Stimulated activated CD8-positive, alpha-beta memory T cell treated with anti-CD3 and anti-CD28 coated beads, Interleukin-4, amount 100 ng/mL, for 4 hours (primary cell): ENCODE data around the gene WSCD2.

Source experiments
- DNase-seq, 2 donors: peaks; one replicate each; pipeline ENCODE4 v3.0.0-alpha.2; 2020; ENCODE audit warnings: low read depth in 2 of 2, low spot score in 1 of 2

Gene WSCD2

DNA sequence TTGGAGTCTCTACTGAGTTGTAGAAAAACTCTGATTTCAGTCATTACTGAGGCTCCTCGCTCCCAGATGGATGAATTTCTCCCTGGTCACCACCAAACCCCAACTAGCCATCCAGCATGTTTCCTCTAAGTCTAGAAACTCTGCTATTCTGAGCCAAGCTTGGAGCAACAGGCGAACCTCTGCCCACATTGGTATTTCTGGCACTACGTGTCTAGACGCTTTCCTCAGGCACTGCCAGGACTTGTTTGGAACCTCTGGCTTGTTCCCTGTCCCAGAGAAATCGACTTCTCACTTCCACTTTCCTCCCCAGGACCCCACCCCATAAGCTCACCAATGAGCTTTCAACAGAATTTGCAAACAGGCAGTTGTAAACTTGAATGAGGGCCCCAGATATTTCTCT, 27.6 kb downstream of the WSCD2 start:
- no peak for DNase-seq

DNA sequence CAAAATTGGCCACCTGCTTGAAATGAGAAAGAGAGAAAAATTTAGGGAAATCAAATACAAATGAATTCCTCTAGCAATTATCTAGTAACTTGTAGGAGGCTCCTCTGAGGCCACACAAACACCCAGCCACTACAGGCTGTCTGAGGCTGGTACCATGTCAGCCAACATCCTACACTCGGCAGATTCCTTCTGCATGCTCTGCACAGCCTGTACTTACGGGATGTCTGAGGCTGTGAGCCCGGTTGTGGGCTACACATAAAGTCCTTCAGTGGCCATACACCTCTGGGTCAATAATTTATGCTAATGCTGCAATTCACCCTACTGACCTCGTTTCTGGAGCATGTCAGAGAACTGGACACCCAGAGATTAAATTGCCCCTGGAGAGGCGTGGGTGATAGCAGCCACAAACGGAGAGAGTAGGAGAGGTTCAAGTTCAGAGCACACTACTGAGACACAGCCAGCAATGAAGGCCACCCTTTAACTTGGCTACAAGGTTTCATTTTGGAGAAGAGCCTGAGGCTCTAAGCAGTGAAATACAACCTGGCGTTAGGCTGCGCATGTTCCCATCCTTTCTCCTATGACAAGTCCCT, 28.9 kb downstream of the WSCD2 start:
- DNase-seq, result no peak

DNA sequence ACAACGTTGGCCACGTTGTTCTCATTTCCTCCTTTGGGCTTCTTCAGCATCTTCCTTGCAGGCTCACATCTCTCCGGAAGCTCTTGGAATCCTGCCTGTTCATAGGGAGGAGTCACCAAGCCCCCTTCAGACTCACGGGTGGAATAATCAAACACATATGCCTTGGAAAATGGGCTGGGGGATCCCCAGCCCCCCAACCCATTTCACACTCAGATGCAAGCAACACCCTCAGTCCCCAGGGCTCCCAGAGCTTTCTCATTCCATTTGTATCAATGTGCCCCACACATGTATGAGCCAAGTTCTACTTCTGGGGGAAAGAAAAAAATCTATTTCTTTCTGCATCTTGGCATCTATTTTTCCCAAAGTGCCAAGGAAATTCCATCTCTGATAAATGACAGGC, 33.1 kb downstream of the WSCD2 start:
- DNase-seq, result no peak

GRCh38 chr12:108166505-108166904, 37.4 kb downstream of the WSCD2 start:
- no peak for DNase-seq

DNA sequence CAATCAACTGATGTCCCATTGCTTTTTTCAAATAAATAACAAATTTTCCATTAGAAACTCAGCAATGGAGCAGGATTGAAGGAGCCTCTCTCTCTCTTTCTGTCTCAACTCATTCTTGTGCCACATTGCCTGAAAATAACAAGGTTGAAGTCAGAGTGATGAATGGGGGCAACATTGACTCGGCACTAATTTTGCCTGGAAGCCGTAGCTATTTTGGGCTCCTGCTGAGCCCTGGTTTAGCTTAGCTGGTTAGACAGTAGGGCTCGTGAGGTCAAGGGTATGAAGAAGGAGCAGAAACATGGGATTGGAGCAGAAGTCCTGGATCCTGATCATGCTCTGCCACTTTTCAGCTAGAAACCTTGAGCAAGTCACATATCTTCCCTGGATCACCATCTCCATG, 38.9 kb downstream of the WSCD2 start:
- no peak for DNase-seq

GRCh38 chr12:108169708-108170107, 40.6 kb downstream of the WSCD2 start:
- no peak for DNase-seq

DNA sequence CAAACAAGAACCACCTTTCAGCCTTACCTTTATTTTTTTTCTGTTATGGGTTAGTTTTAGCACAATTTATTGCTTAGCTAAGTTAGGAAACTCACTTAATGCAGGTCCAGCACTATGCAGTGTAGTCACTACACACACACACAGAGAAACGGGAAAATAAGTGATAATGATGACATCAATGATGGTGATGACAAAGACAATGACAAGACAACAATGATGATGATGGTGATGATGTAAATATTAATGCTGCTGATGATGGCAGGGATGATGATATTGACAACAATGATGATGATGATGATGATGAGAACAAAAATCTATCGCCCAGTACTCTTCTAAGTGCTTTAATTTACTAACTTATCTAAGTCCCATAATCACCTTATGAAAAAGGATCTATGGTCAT, 41.1 kb downstream of the WSCD2 start:
- no peak for DNase-seq

- no peak for DNase-seq
These were observed 42.9 kb downstream of the WSCD2 start for GRCh38 chr12:108172033-108172432.

- DNase-seq, result no peak
These were observed 44.1 kb downstream of the WSCD2 start for GRCh38 chr12:108173160-108173559.

GRCh38 chr12:108173892-108174291, 44.8 kb downstream of the WSCD2 start:
- DNase-seq, result no peak

DNA sequence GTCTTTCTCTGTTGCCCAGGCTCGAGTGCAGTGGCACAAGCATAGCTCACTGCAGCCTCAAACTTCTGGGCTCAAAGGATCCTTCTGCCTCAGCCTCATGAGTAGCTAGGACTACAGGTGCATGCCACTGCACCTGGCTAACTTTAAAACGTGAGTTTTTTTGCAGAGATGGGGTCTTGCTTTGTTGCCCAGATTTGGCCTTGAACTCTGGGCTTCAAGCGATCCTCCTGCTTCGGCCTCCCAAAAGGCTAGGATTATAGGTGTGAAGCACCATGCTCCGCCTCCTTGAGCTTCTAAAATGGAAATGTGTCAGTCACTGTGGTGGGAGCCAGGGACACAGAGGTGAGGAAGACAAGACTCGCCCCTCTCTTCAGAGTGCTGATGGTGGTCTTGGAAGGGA, 45.6 kb downstream of the WSCD2 start:
- no peak for DNase-seq

DNA sequence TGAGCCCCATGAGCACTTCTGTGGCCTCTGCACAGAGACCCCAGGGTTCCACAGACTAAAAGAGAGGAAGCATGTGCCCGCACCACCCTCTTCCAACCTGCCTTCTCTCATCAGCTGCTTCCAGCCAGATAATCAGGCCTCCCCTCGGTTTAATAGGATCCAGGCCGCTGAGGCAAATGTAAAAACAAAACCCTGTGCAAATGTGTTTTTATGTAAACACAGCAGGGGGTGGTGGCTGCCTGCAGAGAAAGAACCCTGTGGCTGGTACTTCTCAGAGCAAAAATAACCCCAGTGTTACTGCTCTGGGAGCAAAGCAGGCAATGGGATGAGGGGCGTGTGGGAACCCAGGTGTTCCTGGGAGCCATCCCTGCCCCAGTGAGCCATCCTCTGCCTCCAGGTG, 46.2 kb downstream of the WSCD2 start:
- no peak for DNase-seq

DNA sequence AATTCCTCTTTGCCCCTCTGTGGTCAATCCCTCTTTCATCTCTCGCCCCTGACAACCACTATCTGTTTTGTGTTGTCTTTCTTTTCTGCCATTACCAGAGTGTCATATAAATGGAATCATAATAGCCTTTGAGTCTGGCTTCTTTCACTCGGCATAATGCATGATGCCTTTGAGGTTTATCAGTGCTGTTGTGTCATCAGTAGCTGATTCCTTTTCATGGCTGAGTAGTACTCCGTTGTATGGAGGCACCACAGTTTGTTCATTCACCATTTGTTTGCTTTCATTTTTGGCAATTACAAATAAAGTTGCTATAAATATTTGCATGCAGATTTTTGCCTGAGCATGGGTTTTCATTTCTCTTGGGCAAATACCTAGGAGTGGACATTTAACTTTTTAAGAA, 47.2 kb downstream of the WSCD2 start:
- no peak for DNase-seq

DNA sequence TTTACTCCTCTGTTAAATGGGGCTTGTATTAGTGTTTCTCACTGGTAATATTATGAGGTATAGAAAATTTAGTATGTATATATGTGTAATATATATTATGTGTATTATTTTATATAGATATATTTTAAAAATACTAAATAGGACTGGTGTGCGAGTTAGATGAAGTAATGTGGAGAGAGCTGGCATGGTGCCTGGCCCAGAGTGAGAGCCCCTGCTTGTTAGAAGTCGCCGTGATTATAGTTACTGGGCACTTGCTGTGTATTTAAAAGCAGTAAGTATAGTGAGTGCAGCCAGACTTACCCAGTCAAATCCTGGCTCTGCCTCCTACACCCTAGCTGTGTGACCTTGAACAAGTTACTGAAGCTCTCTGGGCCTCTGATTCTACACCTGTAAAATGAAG, 48.0 kb downstream of the WSCD2 start:
- DNase-seq, result no peak

DNA sequence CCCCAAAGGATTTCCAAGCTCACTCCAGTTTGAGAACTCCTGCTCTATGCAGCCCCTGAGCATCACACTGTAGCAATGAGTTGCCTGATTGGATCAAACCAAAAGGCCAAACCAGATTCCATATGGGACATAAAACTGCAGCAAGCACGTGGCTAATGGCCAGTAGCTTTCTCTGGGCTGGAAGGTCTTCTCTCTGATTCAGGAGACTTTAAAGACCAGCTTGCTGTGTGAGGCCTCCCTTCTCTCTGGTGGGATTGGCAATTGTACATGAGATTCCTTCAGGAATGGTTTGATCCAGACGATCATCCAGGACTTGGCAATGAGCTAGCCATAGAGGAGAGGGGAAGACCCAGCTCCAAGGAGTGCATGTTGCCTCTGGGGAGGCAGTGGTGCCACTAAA, 50.2 kb downstream of the WSCD2 start:
- no peak for DNase-seq

DNA sequence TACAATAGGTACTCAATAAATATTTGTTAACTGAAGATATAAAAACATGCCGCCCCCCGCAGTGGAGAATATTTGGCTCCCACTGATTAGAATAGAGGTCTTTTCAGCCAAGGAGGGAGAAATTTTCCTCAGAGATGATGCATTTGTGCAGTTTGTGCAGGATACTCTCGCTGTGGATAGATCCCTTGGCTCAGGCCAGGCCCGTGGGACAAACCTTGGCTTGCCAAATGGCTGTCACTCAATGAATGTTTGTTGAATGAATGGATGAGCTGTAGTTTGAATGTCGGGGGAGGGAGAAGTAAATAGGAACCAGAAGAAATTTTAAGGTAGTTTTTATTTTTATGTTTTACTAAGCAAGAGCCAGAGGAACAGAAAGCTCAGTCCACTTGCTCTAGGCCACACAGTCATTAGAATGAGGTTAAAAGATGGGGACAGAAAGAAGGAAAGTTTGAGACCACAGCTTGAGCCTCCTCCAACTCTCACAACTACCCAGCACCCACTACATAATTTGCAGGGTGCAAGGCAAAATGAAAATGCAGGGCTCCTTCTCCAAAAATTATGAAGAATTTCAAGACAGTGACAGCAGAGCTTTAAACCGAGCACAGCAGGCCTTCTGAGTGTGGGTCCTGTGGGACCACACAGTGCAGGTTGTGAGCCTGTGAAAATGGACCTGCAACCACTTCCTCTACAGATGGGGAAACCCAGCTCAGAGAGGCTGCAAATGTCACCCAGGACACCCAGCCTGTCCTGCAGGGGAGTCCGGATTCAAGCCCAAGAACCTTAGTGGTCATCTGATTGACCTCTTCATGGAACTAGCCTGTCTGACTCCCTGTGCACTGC, 51.4 kb downstream of the WSCD2 start:
- no peak for DNase-seq

- DNase-seq, result no peak
These were observed 52.0 kb downstream of the WSCD2 start for GRCh38 chr12:108181095-108181454.

GRCh38 chr12:108182096-108182495, 53.0 kb downstream of the WSCD2 start:
- no peak for DNase-seq

- no peak for DNase-seq
These were observed 55.9 kb downstream of the WSCD2 start for GRCh38 chr12:108185002-108185401.

DNA sequence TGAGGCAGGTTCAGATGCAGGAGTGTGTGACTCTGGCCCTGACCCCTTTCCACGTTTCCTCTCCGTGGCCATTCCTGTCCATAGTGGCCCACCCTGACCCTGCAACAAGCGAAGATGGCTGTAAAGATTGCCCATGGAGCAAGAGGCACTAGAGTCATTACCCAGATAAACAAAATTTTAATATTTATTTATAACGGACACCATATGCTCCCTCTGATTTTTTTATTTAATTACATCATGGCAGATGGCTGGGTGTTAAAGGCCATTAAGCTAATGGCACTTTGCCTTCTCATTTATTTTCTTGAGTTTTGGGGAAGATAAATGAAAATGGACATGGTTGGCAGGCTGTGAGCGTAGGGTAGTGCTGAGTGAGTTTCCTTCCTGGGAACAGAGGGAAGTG, 58.7 kb downstream of the WSCD2 start:
- no peak for DNase-seq

DNA sequence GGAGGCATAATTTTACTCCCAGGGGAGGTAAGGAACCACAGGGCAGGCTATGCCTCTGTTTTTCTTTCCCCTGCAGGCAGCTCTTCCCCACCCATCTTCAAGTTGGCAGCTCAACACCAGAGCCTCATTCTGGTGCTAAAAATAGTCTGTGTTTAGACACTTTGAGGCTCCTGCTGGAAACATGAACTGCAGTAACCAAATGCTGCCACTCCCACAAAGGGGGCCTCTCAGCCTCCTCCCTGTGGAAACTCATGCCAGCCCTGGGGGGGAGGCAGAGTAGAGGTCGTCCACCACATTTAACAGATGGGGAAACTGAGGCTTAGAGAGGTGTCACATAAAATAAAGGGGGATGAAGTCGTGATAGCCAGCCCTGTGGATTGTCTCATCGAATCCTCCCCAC, 61.4 kb downstream of the WSCD2 start:
- no peak for DNase-seq

DNA sequence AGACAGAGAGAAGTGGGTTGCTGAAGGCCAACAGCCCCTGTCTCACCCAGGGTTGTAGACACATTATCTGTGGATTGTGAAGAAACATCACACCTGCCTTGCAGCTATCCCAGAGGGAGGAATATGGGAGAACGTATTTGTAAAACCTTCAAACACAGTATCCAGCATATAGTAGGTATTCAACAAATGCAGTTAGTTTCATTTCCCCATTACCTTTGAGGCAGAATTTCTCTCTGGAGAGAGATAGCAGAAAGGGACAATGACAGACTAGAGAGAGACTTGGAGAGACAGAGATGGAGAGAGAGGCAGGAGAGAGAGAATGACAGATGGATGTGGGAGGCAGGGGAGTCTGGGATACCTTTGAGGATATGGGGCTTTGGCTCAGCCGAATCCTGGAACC, 62.0 kb downstream of the WSCD2 start:
- DNase-seq, result no peak

- DNase-seq, result no peak
These were observed 62.9 kb downstream of the WSCD2 start for GRCh38 chr12:108191938-108192337.
